Measurements from ENCODE around the gene ALAS1.

DNA sequence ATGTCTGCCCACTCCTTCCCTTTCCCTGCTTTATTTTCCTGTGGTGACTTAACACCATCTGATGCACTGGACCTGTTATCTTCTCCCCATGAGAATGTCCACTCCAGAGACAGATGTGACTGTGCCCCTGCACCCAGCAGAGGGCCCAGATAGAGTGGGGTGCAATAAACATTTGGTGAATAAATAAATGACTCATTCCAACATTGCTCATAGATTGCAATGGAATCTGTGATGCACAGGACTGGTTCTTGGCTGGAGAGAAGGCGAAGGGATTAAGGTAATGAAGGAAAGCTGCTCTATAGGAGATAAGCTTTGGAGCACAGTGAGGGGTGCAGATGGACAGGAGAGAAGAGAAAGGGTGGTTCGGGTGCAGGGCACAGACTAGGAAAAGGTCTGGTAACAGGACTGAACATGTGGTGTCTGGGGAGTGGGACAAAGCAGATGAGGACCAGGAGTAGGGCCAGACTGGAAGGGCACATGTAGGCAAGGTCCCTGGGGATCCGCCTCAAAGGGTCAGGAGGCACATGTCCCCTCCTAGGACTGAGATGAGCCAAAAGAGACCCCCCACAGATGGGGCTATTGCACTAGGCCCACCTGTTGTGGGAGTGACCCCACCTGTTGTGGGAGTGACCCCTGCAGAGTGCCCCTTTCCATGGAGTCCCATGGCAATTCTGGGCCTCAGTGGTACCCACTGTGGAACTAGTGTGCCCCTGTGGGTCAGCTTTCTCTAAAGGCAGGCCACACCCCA, 26.3 kb upstream of the ALAS1 start:
- TF ChIP-seq ZNF274 (IDR thresholded peaks at IDR 0.05; ENCODE audit: low read depth, low read length) (no peak), SUZ12 (IDR thresholded peaks at IDR 0.05; ENCODE audit: extremely low read depth, insufficient read depth, insufficient read length) (no peak)

Data from NT2/D1 (cell line).